ENCODE measurements around the gene PRELID3B. TPM values are rescaled to one million over a fixed set of nuclear protein-coding genes. Genes with fewer than 3 reads are reported as not detected.

PRELID3B gene
- total and polyA plus RNA-seq, 7 donors, result 23.2 to 61.2 (median 34.7) TPM

GRCh38 chr20:59024111-59024530, 18.5 kb downstream of the PRELID3B start:
- no peak overlapping the region for H3K27ac ChIP-seq
- H3K9me3 ChIP-seq, result no peaks in the 10 kb centered on the region
- no peak overlapping the region for H3K4me3 ChIP-seq
- intact Hi-C loops (cut with DNase I), result no loop called here
- peaks cover 10% of the 10 kb centered on the region for H3K4me1 ChIP-seq
- H3K27me3 ChIP-seq (ENCODE audit: insufficient read depth in 3 of 3, low read length in 2 of 3), result no peaks in the 10 kb centered on the region
- 93 to 97% (median 96%) methylated on average over 24 of the region's 24 CpGs for WGBS, 3 donors
- DNase-seq (no peak), ATAC-seq (no peak)
- peaks cover 6 to 69% of the 10 kb centered on the region in 2 donors for H3K36me3 ChIP-seq (ENCODE audit: insufficient read depth in 1 of 2, low read depth in 1 of 2)
- TF ChIP-seq, protein P1, sequence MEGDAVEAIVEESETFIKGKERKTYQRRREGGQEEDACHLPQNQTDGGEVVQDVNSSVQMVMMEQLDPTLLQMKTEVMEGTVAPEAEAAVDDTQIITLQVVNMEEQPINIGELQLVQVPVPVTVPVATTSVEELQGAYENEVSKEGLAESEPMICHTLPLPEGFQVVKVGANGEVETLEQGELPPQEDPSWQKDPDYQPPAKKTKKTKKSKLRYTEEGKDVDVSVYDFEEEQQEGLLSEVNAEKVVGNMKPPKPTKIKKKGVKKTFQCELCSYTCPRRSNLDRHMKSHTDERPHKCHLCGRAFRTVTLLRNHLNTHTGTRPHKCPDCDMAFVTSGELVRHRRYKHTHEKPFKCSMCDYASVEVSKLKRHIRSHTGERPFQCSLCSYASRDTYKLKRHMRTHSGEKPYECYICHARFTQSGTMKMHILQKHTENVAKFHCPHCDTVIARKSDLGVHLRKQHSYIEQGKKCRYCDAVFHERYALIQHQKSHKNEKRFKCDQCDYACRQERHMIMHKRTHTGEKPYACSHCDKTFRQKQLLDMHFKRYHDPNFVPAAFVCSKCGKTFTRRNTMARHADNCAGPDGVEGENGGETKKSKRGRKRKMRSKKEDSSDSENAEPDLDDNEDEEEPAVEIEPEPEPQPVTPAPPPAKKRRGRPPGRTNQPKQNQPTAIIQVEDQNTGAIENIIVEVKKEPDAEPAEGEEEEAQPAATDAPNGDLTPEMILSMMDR (IDR thresholded peaks at IDR 0.05), result no peak

- DNase-seq, result no peak
- Histone ChIP-seq H3K4me1 (peaks cover 5% of the 10 kb centered on the region), H3K4me3 (no peak overlapping the region), H3K27me3 (ENCODE audit: insufficient read depth in 3 of 3, low read length in 2 of 3) (no peaks in the 10 kb centered on the region), H3K9me3 (no peaks in the 10 kb centered on the region), H3K36me3 (ENCODE audit: insufficient read depth in 1 of 2, low read depth in 1 of 2) (peaks cover 6 to 64% of the 10 kb centered on the region in 2 donors), H3K27ac (no peak overlapping the region)
- WGBS, 3 donors, result 88 to 92% (median 90%) methylated on average over 13 of the region's 13 CpGs
- TF ChIP-seq, protein P1 (IDR thresholded peaks at IDR 0.05), result no peak
- intact Hi-C loops (cut with DNase I), result no loop called here
- no peak for ATAC-seq
Measured at GRCh38 chr20:59023616-59024015, 19.0 kb downstream of the PRELID3B start.

DNA sequence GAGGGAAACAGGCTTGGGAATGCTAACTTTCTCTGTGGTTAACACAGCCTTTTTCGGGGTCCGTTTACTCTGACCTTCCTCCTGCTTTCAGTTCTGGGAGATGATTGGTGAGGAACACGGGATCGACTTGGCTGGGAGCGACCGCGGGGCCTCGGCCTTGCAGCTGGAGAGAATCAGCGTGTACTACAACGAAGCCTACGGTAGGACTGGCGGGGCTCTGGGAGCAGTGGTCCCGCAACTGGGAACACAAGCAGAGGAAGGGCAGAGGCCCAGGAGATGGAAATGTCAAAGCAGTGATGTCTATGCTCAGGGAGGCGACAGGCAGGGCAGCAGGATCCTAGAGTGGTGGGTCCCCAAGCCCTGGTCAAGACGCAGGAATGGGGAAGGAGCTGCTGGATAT, 19.8 kb downstream of the PRELID3B start:
- TF ChIP-seq, protein P1 (IDR thresholded peaks at IDR 0.05), result no peak
- Histone ChIP-seq H3K27ac (no peak overlapping the region), H3K4me1 (no peaks in the 10 kb centered on the region), H3K36me3 (ENCODE audit: insufficient read depth in 1 of 2, low read depth in 1 of 2) (peaks cover 6 to 57% of the 10 kb centered on the region in 2 donors), H3K4me3 (no peak overlapping the region), H3K9me3 (no peaks in the 10 kb centered on the region), H3K27me3 (ENCODE audit: insufficient read depth in 3 of 3, low read length in 2 of 3) (no peaks in the 10 kb centered on the region)
- ATAC-seq (no peak), DNase-seq (no peak)
- intact Hi-C loops (cut with DNase I), result no loop called here
- 82 to 88% (median 84%) methylated on average over 15 of the region's 15 CpGs for WGBS, 3 donors

GRCh38 chr20:59020938-59021551, 21.5 kb downstream of the PRELID3B start:
- H3K9me3 ChIP-seq, result no peaks in the 10 kb centered on the region
- H3K27me3 ChIP-seq (ENCODE audit: insufficient read depth in 3 of 3, low read length in 2 of 3), result no peaks in the 10 kb centered on the region
- TF ChIP-seq, protein P1 (IDR thresholded peaks at IDR 0.05), result no peak
- DNase-seq, result no peak
- H3K4me3 ChIP-seq, result no peak overlapping the region
- intact Hi-C loops (cut with DNase I), result no loop called here
- 68 to 79% (median 72%) methylated on average over 5 of the region's 5 CpGs for WGBS, 3 donors
- no peak overlapping the region for H3K27ac ChIP-seq
- no peak for ATAC-seq
- H3K36me3 ChIP-seq (ENCODE audit: insufficient read depth in 1 of 2, low read depth in 1 of 2), result peaks cover 6 to 40% of the 10 kb centered on the region in 2 donors
- no peaks in the 10 kb centered on the region for H3K4me1 ChIP-seq

- no peak for DNase-seq
- TF ChIP-seq, protein P1 (IDR thresholded peaks at IDR 0.05), result no peak
- no peak within 1 kb of the TSS for H3K27ac ChIP-seq
- no peak within 1 kb of the TSS for H3K4me3 ChIP-seq
- H3K4me1 ChIP-seq, result no peaks in the 10 kb centered on the region
- WGBS, 3 donors, result 76 to 92% (median 80%) methylated on average over 5 of the region's 5 CpGs
- H3K27me3 ChIP-seq (ENCODE audit: insufficient read depth in 3 of 3, low read length in 2 of 3), result no peaks in the 10 kb centered on the region
- H3K9me3 ChIP-seq, result no peaks in the 10 kb centered on the region
- ATAC-seq, result no peak
- intact Hi-C loops (cut with DNase I), result no loop called here
- H3K36me3 ChIP-seq (ENCODE audit: insufficient read depth in 1 of 2, low read depth in 1 of 2), result peaks cover 2 to 21% of the 10 kb centered on the region in 2 donors
Measured at GRCh38 chr20:59019217-59019616, 23.4 kb downstream of the PRELID3B start, which contains the start of gene TUBB1. Gene TUBB1, plus strand, starts transcription at chr20:59019429. Its CDS starts 94 bp downstream, at chr20:59019523.
